Measurements from ENCODE around the gene BICDL1. TPM values are rescaled to one million over a fixed set of nuclear protein-coding genes. Genes with fewer than 3 reads are reported as not detected.

The BICDL1 gene
- total and polyA plus RNA-seq, 10 of the 15 experiments (the other 5 are each of a cell fraction or from before 2014, with no cell fraction given) = 0.72 to 12.3 (median 4.2) TPM

GRCh38 chr12:120132863-120133385, 143.9 kb downstream of the BICDL1 start (continued):
- no peak for TF ChIP-seq HSF1 (IDR thresholded peaks at IDR 0.05; ENCODE audit: low read depth, low read length)
- peak; percentile 82; the same call in 1 of the 2 replicates for TF ChIP-seq RELB (IDR thresholded peaks at IDR 0.05; ENCODE audit: low read depth)
- TF ChIP-seq NFYB (IDR thresholded peaks at IDR 0.05; ENCODE audit: insufficient read depth, low read depth, low read length) = no peak
- no peak; the same call in 1 of the 2 replicates for TF ChIP-seq HDGF (IDR thresholded peaks at IDR 0.05)
- TF ChIP-seq SREBF2 (IDR thresholded peaks at IDR 0.05; ENCODE audit: low read length) = no peak
- no peak for TF ChIP-seq RELA (IDR thresholded peaks at IDR 0.05; ENCODE audit: borderline replicate concordance, partially characterized antibody)
- TF ChIP-seq HDAC2 (IDR thresholded peaks at IDR 0.05) = no peak
- TF ChIP-seq SUZ12 (IDR thresholded peaks at IDR 0.05; ENCODE audit: unreplicated experiment) = no peak
- TF ChIP-seq RUNX3 (IDR thresholded peaks at IDR 0.05; ENCODE audit: low read length) = peak; percentile 85
- no peak for TF ChIP-seq BRCA1 (IDR thresholded peaks at IDR 0.05; ENCODE audit: low read depth, low read length)
- no peak for TF ChIP-seq HDAC6 (IDR thresholded peaks at IDR 0.05; ENCODE audit: unreplicated experiment)
- TF ChIP-seq TARDBP (IDR thresholded peaks at IDR 0.05; ENCODE audit: borderline replicate concordance) = no peak
- TF ChIP-seq SMAD5 (IDR thresholded peaks at IDR 0.05; ENCODE audit: low read depth) = no peak
- no peak for TF ChIP-seq CEBPZ (IDR thresholded peaks at IDR 0.05; ENCODE audit: low read depth, low read length)
- no peak for TF ChIP-seq PBX3 (IDR thresholded peaks at IDR 0.05; ENCODE audit: insufficient replicate concordance, low read depth, low read length)
- TF ChIP-seq NFYA (IDR thresholded peaks at IDR 0.05; ENCODE audit: borderline replicate concordance, low read depth, low read length) = no peak
- no peak for TF ChIP-seq FOXK2 (IDR thresholded peaks at IDR 0.05)
- no peak; the same call in 1 of the 2 replicates for TF ChIP-seq MTA3 (IDR thresholded peaks at IDR 0.05; ENCODE audit: borderline replicate concordance, low read length)
